NB4 (cell line): ENCODE results near the gene RPS6KA5.
"Not testable (repeated sequence)": the region's sequence is repeated elsewhere in the genome, so short reads cannot be mapped to it uniquely, and the experiment has no call there.

Experiments
- DNase-seq: peaks from one replicate; pipeline ENCODE4 v3.0.0; 2010; ENCODE audit warnings: low read depth
- H3K4me3 ChIP-seq: one replicate; pipeline ENCODE4 v1.5.1; 2011; ENCODE audit warnings: mild to moderate bottlenecking, low read depth, low read length, moderate library complexity
- MYC ChIP-seq: IDR thresholded peaks from 2 replicates; pipeline ENCODE4 v1.6.1; 2011; ENCODE audit warnings: low read depth, low read length
- POLR2A ChIP-seq: IDR thresholded peaks from 2 replicates; pipeline ENCODE4 v1.6.1; 2011; ENCODE audit warnings: mild to moderate bottlenecking; ENCODE audit not compliant: insufficient read length; ENCODE audit errors: extremely low read depth
- TF ChIP-seq, protein P1 (sequence below): IDR thresholded peaks from 2 replicates; pipeline ENCODE4 v1.6.1; 2011; ENCODE audit warnings: low read depth, low read length
- TF ChIP-seq, protein P2 (sequence below): IDR thresholded peaks from one replicate; pipeline ENCODE4 v1.5.1; 2012; ENCODE audit warnings: low read depth, low read length

Gene RPS6KA5

DNA sequence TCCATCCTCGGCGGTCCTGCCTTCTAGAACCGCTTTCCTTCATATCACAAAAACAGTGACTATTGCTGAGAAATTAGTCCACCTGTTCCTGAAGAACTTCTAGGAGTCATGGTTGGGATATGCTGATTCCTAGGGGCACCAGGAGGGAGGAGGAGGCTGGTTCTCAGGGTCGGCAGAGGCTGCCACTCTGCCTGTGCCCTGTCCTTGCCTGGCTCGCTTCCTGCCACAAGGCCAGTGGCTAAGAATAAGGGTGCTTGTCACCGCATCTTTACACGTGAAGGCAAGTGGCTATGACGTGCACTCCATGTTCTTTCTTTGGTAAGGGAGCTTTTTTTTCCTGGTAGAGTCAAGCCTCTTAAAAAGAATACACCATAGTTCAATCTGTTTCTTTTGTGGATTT, 34.7 kb upstream of the RPS6KA5 start:
- TF ChIP-seq, protein P1, sequence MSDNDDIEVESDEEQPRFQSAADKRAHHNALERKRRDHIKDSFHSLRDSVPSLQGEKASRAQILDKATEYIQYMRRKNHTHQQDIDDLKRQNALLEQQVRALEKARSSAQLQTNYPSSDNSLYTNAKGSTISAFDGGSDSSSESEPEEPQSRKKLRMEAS, result no peak
- TF ChIP-seq POLR2A, result no peak
- no peak for DNase-seq
- no peak overlapping the region for H3K4me3 ChIP-seq

DNA sequence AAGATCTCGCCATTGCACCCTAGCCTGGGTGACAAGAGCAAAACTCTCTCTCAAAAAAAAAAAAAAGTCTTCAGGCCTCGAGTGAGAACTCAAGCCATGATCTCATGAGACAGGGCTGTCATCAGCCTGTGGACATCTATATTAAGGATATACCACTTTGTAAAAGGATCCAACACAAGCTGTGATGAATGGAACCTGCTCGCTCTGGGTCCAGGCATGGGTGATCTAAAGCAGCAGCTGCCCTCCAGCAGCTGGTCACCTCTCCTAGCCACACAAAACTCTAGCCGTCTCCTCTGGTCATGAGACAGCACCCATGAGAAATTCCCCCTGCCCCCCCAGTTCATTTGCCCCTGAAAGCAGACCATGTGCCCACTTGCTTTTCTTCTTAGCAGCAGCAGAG, 34.3 kb upstream of the RPS6KA5 start:
- no peak overlapping the region for H3K4me3 ChIP-seq
- TF ChIP-seq, protein P1, result no peak
- TF ChIP-seq, protein P2, sequence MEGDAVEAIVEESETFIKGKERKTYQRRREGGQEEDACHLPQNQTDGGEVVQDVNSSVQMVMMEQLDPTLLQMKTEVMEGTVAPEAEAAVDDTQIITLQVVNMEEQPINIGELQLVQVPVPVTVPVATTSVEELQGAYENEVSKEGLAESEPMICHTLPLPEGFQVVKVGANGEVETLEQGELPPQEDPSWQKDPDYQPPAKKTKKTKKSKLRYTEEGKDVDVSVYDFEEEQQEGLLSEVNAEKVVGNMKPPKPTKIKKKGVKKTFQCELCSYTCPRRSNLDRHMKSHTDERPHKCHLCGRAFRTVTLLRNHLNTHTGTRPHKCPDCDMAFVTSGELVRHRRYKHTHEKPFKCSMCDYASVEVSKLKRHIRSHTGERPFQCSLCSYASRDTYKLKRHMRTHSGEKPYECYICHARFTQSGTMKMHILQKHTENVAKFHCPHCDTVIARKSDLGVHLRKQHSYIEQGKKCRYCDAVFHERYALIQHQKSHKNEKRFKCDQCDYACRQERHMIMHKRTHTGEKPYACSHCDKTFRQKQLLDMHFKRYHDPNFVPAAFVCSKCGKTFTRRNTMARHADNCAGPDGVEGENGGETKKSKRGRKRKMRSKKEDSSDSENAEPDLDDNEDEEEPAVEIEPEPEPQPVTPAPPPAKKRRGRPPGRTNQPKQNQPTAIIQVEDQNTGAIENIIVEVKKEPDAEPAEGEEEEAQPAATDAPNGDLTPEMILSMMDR, result no peak
- TF ChIP-seq MYC (no peak), POLR2A (no peak)

DNA sequence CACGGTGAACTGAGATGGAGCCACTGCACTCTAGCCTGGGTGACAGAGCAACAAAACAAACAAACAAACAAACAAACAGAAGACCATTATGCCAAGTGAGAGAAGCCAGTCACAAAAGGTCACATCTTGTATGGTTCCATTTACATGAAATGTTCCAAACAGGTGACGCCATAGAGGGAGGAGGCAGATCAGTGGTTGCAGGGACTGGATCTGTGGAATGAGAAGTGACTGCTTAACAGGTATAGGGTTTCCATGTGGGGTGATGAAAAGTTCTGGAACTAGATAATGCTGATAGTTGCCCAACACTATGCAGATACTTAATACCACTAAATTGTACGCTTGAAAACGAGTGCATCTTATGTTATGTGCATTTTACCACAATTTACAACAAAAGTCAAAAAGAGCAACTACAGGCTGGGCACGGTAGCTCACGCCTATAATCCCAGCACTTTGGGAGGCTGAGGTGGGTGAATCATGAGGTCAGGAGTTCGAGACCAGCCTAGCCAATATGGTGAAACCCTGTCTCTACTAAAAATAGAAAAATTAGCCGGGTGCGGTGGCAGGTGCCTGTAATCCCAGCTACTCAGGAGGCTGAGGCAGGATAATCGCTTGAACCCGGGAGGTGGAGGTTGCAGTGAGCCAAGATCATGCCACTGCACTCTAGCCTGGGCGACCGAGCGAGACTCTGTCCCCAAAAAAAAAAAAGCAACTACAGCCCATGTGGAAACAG, 33.5 kb upstream of the RPS6KA5 start:
- DNase-seq, H3K4me3 ChIP-seq: not testable (repeated sequence)

More for the DNA sequence above, 34.3 kb upstream of the RPS6KA5 start:
- no peak for DNase-seq

DNA sequence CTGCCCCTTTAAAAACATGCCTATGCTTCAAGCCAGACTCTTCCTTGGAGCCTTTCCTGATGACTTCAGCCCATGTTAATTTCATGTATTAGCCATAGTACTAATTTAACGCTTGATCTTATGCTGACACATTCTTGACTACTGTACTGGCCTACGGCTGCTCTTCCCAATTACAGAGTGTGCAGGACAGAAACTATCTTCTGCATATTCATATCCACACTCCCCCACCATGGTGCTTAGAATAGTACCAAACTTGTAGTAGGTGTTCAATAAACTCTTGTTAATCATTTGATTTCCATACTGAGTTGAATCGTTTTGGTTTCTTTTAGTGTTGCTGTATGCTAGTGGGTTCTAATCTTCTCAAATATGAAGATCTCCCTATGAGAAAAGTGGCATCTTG, 31.6 kb upstream of the RPS6KA5 start:
- no peak for DNase-seq

DNA sequence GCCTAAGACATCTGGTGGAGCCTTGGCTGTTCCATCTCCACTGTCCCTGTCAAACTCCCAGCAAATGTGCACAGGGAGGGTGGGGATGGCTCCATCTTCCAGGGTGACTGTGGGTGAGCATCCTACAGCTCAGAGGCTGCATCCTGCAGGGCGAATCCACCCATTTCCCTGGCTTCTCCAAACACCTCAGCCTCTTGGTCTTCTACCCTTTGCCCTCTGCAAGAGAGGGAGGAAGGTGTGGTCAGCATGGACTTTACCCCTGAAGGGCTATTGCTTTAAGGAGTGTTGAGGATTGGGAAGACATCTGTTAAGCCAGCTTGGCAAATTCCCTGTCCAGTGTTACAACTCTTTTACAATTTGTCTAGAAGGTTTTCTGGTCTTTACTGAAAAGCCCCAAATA, 30.3 kb upstream of the RPS6KA5 start:
- TF ChIP-seq, protein P2, result no peak
- TF ChIP-seq POLR2A (no peak), MYC (no peak)
- TF ChIP-seq, protein P1, result no peak
- H3K4me3 ChIP-seq, result no peak overlapping the region

More for the DNA sequence above, 31.6 kb upstream of the RPS6KA5 start:
- no peak for TF ChIP-seq MYC
- TF ChIP-seq, protein P1, result no peak
- no peak for TF ChIP-seq POLR2A
- TF ChIP-seq, protein P2, result no peak
- no peak overlapping the region for H3K4me3 ChIP-seq

DNA sequence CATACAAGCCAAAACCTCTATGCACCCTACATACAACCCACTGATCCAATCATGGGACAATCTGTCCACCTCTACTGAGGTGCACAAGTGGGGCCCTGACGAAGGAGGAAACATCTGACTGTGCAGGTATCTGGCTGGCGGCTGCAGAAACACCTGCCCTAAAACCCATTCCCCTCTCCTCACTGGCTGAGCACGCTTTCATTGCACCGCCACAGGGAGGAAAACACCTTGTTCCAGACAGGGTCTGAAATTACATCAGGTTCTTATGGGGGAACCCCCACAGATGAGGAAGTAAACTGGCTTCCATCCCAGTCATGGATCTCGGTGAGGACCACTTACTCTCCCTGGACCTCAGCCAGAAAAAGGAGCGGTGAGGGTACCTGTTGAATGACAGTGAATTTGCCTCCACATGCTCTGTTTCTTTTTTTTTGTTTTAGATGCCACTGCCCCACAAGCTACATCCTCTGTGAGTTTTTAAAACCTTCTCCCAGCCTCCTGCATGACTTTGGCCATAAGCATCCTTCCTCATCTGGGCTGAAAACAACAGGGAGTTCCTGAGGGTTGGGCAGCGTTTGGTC, 29.6 kb upstream of the RPS6KA5 start:
- TF ChIP-seq POLR2A, result no peak
- TF ChIP-seq, protein P2, result no peak
- TF ChIP-seq MYC, result no peak
- TF ChIP-seq, protein P1, result no peak
- DNase-seq, result no peak
- no peak overlapping the region for H3K4me3 ChIP-seq

More for the DNA sequence above, 30.3 kb upstream of the RPS6KA5 start:
- no peak for DNase-seq

DNA sequence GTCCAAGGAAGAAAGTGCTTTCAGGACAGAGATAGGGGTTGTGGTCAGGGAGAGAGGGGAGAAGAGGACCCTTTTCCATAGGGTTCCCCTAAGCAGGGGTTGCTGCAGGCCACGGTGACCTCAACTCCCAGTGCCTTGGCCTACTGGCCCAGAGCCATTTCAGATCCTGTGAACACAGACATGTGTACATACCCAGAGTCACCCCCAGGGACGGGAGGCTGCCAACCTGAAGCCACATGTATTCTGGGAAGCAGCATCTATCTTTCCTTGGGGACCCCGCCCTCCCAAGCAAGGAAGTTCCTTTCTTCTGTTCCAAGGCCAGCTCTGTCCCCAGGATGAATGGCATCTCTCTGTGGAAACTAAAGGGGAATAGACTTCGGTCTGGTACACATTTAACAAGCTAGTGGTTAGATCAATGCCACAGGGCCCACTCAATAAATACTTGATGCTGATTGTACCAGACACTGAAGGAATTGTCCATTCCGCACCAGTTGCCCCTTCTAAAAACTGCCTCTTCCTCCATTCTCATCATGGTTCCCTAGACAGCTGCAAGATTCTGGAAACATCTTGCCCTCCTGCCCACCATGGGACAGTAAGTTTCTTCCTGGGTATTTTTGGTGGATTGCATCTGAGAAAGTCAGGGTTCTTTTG, 28.3 kb upstream of the RPS6KA5 start:
- no peak overlapping the region for H3K4me3 ChIP-seq
- no peak for DNase-seq
- TF ChIP-seq MYC (no peak), POLR2A (no peak)
- TF ChIP-seq, protein P1, result no peak
- TF ChIP-seq, protein P2, result no peak

DNA sequence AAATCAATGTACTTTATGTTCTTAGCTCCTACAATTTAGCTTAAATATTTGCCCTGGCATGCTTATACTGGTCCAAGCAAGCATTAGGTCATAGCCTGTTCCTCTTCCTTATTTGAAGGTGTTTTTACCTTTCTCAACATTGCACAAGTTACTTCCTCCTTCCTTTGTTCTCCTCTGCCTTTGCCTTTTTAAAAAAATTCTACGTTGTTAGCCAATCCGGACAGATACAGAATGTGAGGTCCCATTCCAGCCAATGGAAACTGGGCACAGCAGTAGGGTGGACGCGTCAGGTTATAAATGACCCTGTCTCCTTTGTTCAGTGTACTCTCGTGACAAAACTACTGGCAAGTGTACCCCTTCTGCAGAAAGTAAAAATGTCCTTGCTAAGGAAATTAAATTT, 27.0 kb upstream of the RPS6KA5 start:
- DNase-seq, H3K4me3 ChIP-seq: not testable (repeated sequence)
